ENCODE data around the gene ASTL.

- TF ChIP-seq CTCF (IDR thresholded peaks at IDR 0.05; ENCODE audit: low read length) = no peak
- no peak for TF ChIP-seq EZH2phosphoT487 (IDR thresholded peaks at IDR 0.05; ENCODE audit: low read length)
Measured at GRCh38 chr2:96147593-96148201, 9.4 kb upstream of the ASTL start.
